Head of caudate nucleus (tissue), 42 donors: Measurements from ENCODE around the gene NSFL1C.

Source experiments
- DNase-seq, 42 donors: peaks; one replicate each; pipeline versions ENCODE4 v3.0.0 to v3.0.0-alpha.2; 2020 to 2021; ENCODE audit warnings: mixed read lengths in 7 of 42
- intact Hi-C: fragments of 100-400 bp; cut with DNase I; formaldehyde crosslinking; loops from one replicate; pipeline ENCODE4 v1.15.0; 2022

The NSFL1C gene

DNA sequence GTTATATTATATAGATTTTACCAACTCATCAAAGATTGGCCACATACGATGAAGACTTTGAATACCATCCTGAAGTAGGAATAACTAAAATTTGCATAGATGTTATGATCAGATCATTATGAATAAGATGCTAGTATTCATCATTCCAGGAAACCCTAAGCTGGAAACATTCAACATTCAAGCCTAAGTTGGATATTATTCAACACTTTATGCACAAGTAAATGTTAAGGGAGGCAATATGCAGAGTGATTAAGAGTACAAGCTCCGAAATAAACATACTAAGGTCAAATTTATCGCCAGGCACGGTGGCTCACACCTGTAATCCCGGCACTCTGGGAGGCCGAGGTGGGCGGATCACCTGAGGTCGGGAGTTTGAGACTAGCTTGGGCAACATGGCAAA lies 30.4 kb downstream of the NSFL1C start:
- intact Hi-C loops, result loop anchor here (5.0 kb wide), 1 partner anchor 124 kb away; no protein-coding TSS in a partner anchor
- DNase-seq, result no peak

DNA sequence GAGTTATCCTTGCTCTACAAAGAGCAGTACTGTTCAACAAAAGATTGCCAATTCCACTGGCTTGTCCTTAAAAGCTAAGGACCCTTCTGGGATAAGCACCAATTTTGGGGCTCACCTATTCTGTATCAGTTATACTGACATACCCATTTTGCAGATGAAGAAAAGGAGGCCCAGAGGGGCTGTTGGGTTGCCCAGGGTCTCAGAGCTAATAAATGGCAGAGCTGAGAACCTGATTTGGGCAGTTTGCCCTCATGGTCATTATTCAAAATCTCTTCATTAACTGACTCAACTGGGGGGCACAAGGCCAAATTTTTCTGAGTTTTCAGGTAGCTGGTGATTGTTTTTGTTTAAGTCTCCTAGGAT lies 31.3 kb downstream of the NSFL1C start:
- intact Hi-C loops, result loop anchor here (5.0 kb wide), 1 partner anchor 123 kb away; no protein-coding TSS in a partner anchor
- DNase-seq, result peak in 1 of 42 donors; percentile 31

DNA sequence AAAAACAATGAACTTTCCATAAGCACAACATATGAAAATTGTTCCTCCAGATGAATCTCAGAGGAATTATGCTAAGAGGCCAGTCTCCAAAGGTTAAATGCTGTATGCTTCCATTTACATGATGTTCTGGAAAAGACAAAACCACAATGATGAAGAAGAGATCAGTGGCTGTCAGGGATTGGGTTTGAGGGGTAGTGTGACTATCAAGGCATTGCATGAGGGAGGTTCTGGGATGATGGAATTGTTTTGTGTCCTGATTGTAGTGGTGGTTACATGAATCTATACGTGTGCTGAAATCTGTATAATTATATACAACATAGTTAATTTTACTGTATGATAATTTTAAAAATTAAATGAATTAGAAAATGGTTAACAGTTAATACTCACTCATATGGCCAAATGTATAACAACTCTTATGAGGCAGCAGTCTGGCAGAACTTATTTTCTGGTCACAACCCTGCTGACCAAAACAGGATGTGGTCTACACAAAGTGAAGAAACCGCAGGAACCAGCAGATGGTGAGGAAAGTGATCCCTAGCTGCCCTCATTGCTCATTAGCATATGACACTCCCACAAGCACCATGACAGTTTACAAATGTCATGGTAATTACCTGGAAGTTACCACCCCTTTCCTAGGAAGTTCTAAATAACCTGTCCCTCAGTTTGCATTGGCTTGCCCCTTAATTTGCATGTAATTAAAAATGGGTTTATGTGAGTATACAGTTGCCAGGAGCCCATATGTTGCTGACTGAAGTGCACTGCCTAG lies 31.9 kb downstream of the NSFL1C start:
- intact Hi-C loops, result loop anchor here (5.0 kb wide), 1 partner anchor 122 kb away; no protein-coding TSS in a partner anchor
- peak in 11 of 42 donors; percentile 5 to 51 (median 18) for DNase-seq

DNA sequence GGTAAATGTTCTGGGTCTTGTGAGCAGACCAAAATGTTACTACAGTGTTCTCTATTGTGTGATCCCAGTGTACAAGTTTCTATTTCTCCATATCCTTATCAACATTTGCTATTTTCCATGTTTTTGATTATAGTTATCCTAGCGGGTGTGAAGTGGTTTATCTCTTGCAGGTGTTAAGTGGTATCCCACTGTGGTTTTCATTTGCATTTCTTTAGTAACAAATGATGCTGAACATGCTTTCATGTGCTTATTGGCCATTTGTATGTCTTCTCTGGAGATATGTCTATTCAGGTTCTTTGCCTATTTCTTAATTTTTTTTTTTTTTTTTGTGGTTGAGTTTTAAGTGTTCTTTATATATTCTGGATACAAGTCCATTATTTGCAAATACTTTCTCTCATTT lies 35.5 kb downstream of the NSFL1C start:
- no peak for DNase-seq
- intact Hi-C loops, result no loop called here

DNA sequence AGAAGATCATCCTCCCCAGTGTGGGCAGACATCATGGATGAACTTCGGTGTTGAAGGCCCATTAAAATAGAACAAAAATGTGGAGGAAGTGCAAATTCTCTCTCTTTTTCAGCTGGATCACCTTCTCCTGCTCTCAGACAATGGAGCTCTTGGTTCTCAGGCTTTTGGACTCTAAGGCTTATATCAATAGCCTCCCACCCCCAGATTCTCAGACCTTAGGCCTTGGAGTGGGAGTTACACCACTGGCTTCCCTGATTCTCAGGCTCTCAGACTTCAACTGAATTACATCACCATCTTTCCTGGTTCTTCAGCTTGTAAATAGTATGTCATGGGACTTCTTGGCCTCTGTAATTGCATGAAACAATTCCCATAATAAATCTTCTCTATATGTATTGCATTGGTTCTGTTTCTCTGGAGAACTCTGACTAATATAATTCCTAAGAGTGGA lies 36.6 kb downstream of the NSFL1C start:
- peak in 1 of 42 donors; percentile 12 for DNase-seq
- intact Hi-C loops, result no loop called here

DNA sequence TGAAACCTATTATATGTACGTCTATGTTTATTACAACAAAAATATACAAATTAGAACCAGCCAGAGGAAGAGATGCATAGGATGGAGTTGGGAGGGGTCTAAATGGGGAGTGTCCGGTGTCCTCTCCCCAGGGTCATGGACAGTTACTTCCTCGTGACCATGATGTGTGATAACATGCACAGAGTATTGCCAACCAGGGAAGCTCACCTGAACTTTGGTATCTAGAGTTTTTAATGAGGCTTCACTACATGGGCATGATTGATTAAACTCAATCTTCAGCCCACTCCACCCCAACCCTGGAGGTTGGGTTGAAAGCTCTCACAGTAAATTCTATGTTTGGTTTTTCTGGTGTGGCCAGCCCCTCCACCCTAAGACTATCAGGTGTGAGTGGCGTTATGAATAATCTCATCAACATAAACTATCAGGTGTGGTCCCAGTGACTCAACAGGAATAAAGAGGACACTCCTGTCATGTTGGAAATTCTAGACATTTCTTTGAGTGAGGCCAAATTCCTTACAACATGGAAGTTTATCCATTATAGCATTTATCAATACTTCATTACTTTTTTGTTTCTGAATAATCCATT lies 37.4 kb downstream of the NSFL1C start:
- peak in 1 of 42 donors; percentile 3 for DNase-seq
- intact Hi-C loops, result no loop called here

DNA sequence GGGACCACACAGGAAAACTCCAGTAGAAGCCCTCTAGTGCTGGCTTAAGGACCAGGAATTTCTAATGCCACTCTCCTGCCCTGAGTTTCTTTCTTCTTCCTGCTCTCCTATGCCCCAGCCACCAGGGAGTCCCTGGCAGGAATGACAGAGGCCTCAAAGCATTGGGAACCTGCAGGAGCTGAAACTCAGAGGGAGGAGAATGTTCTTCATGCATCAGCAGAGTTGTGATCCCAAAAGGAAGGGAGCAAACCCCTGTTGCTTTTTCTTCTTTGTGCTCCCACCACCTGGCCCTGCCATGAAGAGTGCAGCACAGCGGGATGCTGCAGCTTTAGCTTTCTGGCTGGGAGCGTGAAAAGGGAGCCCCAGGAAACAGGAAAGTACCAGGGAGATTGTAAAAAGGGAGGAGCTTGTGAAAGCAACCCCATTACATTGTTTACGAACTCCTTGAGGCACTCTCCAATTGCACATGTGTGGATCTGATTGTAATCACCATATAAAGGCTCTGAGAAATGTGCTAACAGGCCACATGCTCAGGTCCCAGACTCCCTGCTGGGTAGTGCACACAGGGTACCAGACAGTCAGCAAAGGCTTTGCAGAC lies 39.1 kb downstream of the NSFL1C start:
- intact Hi-C loops, result no loop called here
- DNase-seq, result peak in 1 of 42 donors; percentile 19

DNA sequence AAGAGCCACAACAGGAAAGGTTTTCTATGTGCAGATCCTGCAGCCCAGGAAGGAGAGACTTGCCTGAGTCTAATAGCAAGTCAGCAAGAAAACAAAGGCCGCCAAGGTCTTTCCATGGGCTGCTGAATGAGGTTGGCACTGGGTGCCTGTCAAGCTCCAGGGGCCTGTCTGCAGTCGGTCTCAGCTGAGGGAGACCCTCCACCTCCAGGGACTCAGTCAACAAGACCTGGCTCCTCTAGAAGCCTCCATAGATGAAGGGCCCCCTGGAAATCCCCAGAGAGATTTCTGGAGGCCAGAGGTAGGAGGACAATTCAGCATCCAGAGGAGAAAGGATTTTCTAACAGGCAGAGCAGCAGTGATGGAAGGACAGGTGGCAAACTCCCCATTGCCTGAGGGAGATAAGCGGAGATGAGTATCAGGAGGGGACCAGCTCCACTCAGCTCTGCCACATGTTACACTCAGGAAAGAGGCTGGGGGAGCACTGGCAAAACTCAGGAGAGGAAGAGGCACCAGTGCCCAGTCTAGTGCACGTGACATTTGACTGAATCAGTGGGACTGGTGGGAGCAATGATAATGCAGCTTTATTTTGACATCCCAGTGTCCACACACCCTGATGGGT lies 40.3 kb downstream of the NSFL1C start:
- intact Hi-C loops, result no loop called here
- DNase-seq, result peak in 1 of 42 donors; percentile 25

DNA sequence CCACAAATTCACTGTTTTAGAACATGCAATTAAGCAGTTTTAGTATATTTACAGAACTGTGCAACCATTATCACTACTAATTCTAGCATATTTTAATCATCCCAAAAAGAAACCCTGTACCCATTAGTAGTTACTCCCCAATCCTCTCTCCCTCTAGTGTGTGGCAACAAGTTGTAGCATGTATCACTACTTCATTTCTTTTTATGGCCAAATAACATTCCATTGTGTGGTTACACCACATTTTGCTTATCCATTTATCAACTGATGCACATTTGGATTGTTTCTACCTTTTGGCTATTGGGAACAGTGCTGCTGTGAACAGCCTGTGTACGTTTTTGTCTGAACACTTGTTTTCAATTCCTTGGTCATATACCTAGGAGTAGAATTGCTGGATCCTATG lies 42.3 kb downstream of the NSFL1C start:
- peak in 1 of 42 donors; percentile 2 for DNase-seq
- intact Hi-C loops, result no loop called here

DNA sequence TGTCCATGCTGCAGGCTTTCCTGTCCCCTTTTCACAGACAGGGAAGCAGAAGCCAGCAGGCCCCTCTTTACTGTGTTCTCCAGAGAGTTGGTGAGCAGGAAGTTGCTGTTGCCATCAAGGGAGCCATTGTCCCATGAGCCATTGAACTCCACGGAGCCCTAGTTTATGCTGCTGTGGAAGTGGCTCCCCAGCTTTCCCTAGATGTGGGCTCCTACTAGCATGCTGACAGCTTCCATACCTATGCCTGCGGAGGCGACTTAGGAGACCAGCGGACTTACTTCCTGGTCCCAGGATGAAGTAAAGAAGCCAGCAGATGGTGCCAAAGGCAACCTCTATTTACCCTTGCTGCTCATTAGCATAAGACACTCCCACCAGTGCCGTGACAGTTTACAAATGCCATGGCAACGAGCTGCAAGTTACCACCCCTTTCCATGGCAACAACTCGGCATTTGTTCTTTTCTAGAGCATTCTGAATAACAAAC lies 43.0 kb downstream of the NSFL1C start:
- peak in 24 of 42 donors; percentile 5 to 49 (median 22) for DNase-seq
- intact Hi-C loops, result no loop called here

DNA sequence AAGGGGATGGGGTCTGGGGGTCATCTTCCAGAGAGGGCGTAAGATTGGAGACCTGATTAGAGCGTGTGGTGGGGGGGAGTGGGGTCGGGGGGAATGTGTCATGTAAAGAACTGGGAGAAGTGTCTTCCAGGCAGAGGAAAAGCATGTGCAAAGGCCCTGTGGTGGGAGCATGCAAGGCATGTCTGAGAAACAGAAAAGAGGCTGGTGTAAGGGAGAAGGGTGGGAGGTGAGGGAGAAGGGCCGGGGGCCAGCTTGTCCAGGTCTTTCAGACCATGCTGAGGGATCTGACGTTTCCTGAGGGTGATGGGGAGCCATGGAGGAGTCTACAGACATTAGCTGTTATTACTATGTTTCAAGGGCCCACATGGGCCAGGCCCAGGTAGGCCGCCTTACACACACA lies 43.4 kb downstream of the NSFL1C start:
- intact Hi-C loops, result no loop called here
- peak in 1 of 42 donors; percentile 3 for DNase-seq

DNA sequence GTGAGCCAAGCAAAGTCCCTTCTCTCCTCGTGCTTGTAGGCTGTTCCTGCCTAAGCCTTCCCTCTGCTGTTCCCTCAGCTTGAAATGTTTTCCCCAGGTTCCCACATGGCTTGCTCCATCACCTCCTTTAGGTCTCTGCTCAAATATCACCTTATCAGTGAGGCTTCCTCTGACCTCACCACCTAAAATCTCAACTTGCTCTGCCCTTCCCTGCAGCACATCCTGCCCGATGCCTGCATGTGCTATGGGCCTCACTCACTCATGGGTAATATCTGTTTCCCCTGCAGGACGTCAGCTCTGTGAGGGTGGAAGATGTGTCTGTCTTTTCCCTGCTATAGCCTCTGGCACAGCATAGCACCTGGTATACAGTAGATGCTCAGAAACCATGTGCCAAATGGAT lies 43.9 kb downstream of the NSFL1C start:
- intact Hi-C loops, result no loop called here

DNA sequence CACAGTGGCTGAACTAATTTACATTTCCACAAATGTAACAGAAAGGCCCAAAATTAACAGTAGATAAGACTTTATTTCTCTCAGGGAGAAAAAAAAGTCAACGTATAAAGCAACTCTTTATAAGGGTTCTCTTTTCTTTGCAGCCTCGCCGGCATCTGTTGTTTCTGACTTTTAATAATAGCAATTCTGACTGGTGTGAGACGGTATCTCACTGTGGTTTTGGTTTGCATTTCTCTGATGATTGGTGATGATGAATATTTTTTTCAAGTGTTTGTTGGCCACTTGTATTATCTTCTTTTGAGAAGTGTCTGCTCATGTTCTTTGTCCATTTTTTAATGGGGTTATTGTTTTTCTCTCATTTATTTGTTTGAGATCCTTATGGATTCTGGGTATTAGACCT lies 46.6 kb downstream of the NSFL1C start:
- intact Hi-C loops, result no loop called here
- no peak for DNase-seq

More for the DNA sequence above, 43.9 kb downstream of the NSFL1C start:
- peak in 1 of 42 donors; percentile 2 for DNase-seq

DNA sequence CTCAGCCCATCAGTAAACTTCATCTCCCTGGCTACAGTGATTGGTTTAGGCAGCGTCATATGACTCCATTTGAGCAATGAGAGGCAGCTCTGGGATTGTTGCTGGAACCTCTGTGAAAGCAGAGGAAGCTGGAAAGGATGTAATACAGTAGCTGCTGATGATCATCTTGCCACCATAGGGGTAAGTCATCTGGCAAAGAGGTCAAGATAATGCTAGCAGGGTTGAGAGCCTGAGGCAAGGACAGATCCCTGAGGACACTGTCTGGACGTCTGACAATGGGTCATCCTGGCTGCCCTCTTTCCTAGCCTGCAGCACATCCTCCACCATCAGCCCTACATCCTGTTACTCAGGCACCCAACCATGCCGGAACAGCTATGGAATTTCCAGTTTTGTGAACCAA lies 48.3 kb downstream of the NSFL1C start:
- DNase-seq, result peak in 1 of 42 donors; percentile 4
- intact Hi-C loops, result no loop called here

DNA sequence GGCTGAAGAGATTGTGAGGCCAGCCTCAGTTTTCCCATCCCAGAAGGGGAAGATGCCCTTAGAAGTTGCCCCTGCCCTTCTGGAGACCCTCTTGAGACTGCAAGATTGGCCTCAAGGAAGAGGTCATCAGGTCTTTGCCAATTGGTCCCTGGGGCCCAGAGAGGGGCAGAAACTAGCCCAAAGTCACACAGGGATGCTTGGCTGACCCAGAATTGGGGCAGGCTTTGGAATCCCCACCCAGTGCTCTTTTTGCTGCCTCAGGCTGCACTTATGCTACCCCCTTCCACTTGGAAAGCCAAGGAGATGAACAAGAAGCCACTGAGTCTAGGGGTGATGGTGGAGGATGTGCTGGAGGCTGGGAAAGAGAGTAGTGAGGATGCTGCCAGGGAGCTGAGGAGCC lies 48.9 kb downstream of the NSFL1C start:
- DNase-seq, result no peak
- intact Hi-C loops, result no loop called here

DNA sequence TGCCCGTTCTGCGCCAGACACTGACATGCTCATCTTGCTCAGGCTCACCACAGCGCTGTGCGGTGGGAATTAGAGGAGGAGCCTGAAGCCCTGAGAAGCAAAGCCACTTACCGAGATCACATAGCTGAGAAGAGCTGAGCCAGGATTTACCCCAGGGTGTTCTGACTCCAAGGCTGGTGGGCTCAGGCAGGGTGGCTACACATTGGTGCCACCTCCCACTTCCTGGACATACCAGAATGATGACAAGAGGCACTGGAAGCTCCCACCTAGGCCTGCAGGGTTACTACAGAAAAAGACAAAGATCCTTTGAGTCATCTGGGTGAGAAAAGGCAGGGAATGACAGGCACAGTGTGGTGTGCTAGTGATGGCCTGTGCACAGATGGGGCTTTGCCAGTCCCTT lies 49.4 kb downstream of the NSFL1C start:
- DNase-seq, result peak in 1 of 42 donors; percentile 17
- intact Hi-C loops, result no loop called here

DNA sequence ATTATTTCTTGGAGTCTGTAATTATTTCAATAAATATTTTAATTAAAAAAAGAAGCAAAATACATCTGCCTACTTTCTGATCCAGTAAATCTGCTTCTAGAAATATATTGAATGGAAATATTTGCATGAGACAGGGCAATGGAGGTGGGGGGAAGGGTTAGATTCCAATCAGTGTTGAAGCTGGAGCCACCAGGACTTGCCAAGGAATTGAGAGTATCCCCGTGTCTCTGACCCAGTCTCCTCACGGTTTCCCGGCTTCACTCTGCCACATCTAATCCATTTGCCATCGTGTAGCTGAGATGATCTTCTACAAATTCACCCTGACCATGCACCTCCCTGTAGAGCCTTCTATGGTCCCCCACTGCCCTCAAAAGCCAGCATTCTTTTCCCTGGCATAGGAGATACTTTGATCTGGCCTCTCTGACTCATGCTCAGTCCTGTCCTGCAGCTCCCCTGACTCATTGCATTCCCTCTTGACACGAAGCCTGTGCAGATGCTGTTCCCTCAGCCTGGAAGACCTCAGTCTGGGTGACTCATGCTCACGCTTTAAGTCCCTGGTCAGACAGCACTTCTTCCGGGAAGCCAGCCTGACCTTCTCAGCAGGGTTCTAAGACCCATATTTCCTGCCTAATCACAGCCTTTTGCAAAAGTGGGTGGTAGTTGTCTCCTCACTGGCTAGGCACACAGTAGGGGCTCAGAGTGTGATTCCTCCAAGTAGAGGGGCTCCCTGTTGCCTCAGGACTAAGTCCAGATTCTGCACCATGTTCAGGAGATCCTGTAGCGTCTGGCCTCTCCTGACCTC lies 50.8 kb downstream of the NSFL1C start:
- intact Hi-C loops, result no loop called here

DNA sequence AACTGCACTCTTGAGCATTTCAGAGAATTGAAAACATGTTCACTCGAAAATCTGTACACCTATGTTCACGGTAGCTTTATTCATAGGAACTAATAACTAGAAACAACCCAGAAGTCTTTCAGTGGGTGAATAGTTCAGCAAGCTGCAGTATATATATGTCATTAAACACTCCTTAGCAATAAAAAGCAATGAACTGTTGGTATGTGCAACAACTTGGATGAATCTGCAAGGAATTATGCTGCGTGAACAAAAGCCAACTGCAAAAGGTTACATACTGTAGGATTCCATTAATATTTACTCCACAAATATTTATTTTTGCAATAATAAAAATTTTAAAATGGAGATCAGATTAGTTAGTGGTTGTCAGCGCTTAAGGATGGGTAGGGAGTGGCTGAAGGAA lies 51.7 kb downstream of the NSFL1C start:
- peak in 1 of 42 donors; percentile 4 for DNase-seq
- intact Hi-C loops, result no loop called here

More for the DNA sequence above, 50.8 kb downstream of the NSFL1C start:
- DNase-seq, result peak in 1 of 42 donors; percentile 18

DNA sequence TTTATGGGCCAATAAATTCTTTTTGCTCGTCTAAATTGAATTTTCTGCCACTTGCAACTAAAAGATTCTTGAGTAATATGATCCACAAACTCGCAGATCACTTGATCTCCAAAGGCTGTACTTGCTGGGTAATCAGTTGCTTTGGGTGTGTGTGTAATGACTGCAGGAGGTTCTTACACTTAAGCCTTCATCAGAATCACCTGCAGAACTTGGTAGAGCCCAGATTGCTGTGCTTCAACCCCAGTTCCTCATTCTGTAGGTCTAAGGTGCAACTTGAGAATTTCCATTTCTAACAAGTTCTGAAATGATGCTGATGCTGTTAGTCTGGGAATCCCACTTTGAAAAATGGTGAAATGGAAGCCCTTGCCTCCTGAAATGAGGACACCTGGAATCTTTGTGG lies 60.8 kb downstream of the NSFL1C start:
- DNase-seq, result peak in 1 of 42 donors; percentile 3
- intact Hi-C loops, result no loop called here
